GM21526 (cell line): ENCODE measurements around the gene MED27.
"Not testable (repeated sequence)": the region's sequence is repeated elsewhere in the genome, so short reads cannot be mapped to it uniquely, and the experiment has no call there.

Experiments used
- ATAC-seq: cut with Tn5 transposase; IDR thresholded peaks from one replicate; pipeline ENCODE4 v1.9.1; 2021; ENCODE audit warnings: moderate library complexity; ENCODE audit not compliant: unreplicated experiment, low FRiP score

The MED27 gene

GRCh38 chr9:132020820-132021510, 58.7 kb downstream of the MED27 start:
- no peak for ATAC-seq

- ATAC-seq: no peak
Observed at GRCh38 chr9:132020272-132020671, 59.4 kb downstream of the MED27 start.

- no peak for ATAC-seq
Observed at GRCh38 chr9:132019702-132020101, 60.0 kb downstream of the MED27 start.

GRCh38 chr9:132018957-132019405, 60.7 kb downstream of the MED27 start:
- ATAC-seq: no peak

GRCh38 chr9:132016456-132016855, 63.2 kb downstream of the MED27 start:
- no peak for ATAC-seq

GRCh38 chr9:132015866-132016265, 63.8 kb downstream of the MED27 start:
- ATAC-seq: no peak

- no peak for ATAC-seq
Observed at GRCh38 chr9:132014218-132014805, 65.4 kb downstream of the MED27 start.

GRCh38 chr9:132012704-132013357, 66.8 kb downstream of the MED27 start:
- ATAC-seq: no peak

- ATAC-seq: no peak
Observed at GRCh38 chr9:132011896-132012295, 67.8 kb downstream of the MED27 start.

- ATAC-seq: no peak
Observed at GRCh38 chr9:132011309-132011708, 68.4 kb downstream of the MED27 start.

GRCh38 chr9:132010201-132010600, 69.5 kb downstream of the MED27 start:
- not testable (repeated sequence) for ATAC-seq

- no peak for ATAC-seq
Observed at GRCh38 chr9:132008855-132009812, 70.5 kb downstream of the MED27 start.

GRCh38 chr9:132008184-132008803, 71.4 kb downstream of the MED27 start:
- ATAC-seq: no peak

GRCh38 chr9:132007371-132008025, 72.2 kb downstream of the MED27 start:
- ATAC-seq: no peak

- no peak for ATAC-seq
Observed at GRCh38 chr9:132006677-132007370, 72.8 kb downstream of the MED27 start.

GRCh38 chr9:132005899-132006298, 73.8 kb downstream of the MED27 start:
- no peak for ATAC-seq

GRCh38 chr9:132004323-132004722, 75.3 kb downstream of the MED27 start:
- no peak for ATAC-seq

GRCh38 chr9:132003896-132004295, 75.8 kb downstream of the MED27 start:
- no peak for ATAC-seq

GRCh38 chr9:132003319-132003704, 76.4 kb downstream of the MED27 start:
- no peak for ATAC-seq
